Activated T-helper 2 cell treated with anti-CD3 and anti-CD28 coated beads, Interferon-gamma antibody, Interleukin-2, Interleukin-4, amounts not matched to agents 10 μg/mL and 5 μg/mL and 100 μg/mL, durations not matched to agents 14 hours and 24 hours and 36 hours (primary cell): ENCODE results near the gene HHLA2. TPM values are rescaled to one million over a fixed set of nuclear protein-coding genes. Genes with fewer than 3 reads are reported as not detected.
"Not testable (repeated sequence)": the region's sequence is repeated elsewhere in the genome, so short reads cannot be mapped to it uniquely, and the experiment has no call there.

ENCODE experiments used
- DNase-seq: peaks from one replicate; pipeline ENCODE4 v3.0.0; 2021; ENCODE audit warnings: low spot score
- H3K27ac Mint-ChIP-seq: one replicate; pipeline ENCODE4 v1.8.0; 2021; ENCODE audit warnings: mixed read lengths
- H3K27me3 Mint-ChIP-seq: one replicate; pipeline ENCODE4 v1.8.0; 2021; ENCODE audit warnings: low read depth, mixed read lengths
- H3K36me3 Mint-ChIP-seq: one replicate; pipeline ENCODE4 v1.8.0; 2021; ENCODE audit warnings: low read depth, mixed read lengths
- H3K4me1 Mint-ChIP-seq: one replicate; pipeline ENCODE4 v1.8.0; 2021; ENCODE audit warnings: low read depth, mixed read lengths
- H3K4me3 Mint-ChIP-seq: one replicate; pipeline ENCODE4 v1.8.0; 2021; ENCODE audit warnings: low read depth, mild to moderate bottlenecking, moderate library complexity, mixed read lengths
- H3K9me3 Mint-ChIP-seq: one replicate; pipeline ENCODE4 v1.8.0; 2021; ENCODE audit warnings: mixed read lengths
- intact Hi-C: fragments of 100-400 bp; cut with micrococcal nuclease; formaldehyde crosslinking; loops from one replicate; pipeline ENCODE4 v1.15.1; 2023
- total RNA-seq: library from RNA; stranded (reverse); gene quantifications from 2 replicates; pipeline ENCODE4 v1.2.3, GENCODE V29; 2022

Gene HHLA2
- total RNA-seq, 1 donor from 2014 or later = 0.66 TPM

GRCh38 chr3:108357042-108357441 lies 60.7 kb downstream of the HHLA2 start:
- no peaks in the 10 kb centered on the region for H3K9me3 Mint-ChIP-seq
- no peaks in the 10 kb centered on the region for H3K36me3 Mint-ChIP-seq
- intact Hi-C loops = no loop called here
- H3K27ac Mint-ChIP-seq = no peak overlapping the region
- peaks cover 10% of the 10 kb centered on the region for H3K27me3 Mint-ChIP-seq
- DNase-seq = no peak
- H3K4me3 Mint-ChIP-seq = no peak overlapping the region
- H3K4me1 Mint-ChIP-seq = no peaks in the 10 kb centered on the region

- intact Hi-C loops = no loop called here
- no peak overlapping the region for H3K27ac Mint-ChIP-seq
- H3K9me3 Mint-ChIP-seq = no peaks in the 10 kb centered on the region
- H3K4me1 Mint-ChIP-seq = no peaks in the 10 kb centered on the region
- peaks cover 12% of the 10 kb centered on the region for H3K27me3 Mint-ChIP-seq
- H3K36me3 Mint-ChIP-seq = no peaks in the 10 kb centered on the region
- DNase-seq = no peak
- no peak overlapping the region for H3K4me3 Mint-ChIP-seq
Observed at GRCh38 chr3:108359011-108359410, 62.7 kb downstream of the HHLA2 start.

GRCh38 chr3:108376026-108376425 lies 79.7 kb downstream of the HHLA2 start:
- H3K4me3 Mint-ChIP-seq = no peak overlapping the region
- peaks cover 3% of the 10 kb centered on the region for H3K36me3 Mint-ChIP-seq
- intact Hi-C loops = no loop called here
- H3K27me3 Mint-ChIP-seq = no peaks in the 10 kb centered on the region
- H3K4me1 Mint-ChIP-seq = no peaks in the 10 kb centered on the region
- H3K27ac Mint-ChIP-seq = no peak overlapping the region
- no peaks in the 10 kb centered on the region for H3K9me3 Mint-ChIP-seq
- no peak for DNase-seq

- DNase-seq = no peak
- H3K9me3 Mint-ChIP-seq = no peaks in the 10 kb centered on the region
- H3K4me1 Mint-ChIP-seq = no peaks in the 10 kb centered on the region
- no peaks in the 10 kb centered on the region for H3K27me3 Mint-ChIP-seq
- no peak overlapping the region for H3K27ac Mint-ChIP-seq
- no peak overlapping the region for H3K4me3 Mint-ChIP-seq
- H3K36me3 Mint-ChIP-seq = peaks cover 3% of the 10 kb centered on the region
- intact Hi-C loops = no loop called here
Observed at GRCh38 chr3:108377384-108377783, 81.0 kb downstream of the HHLA2 start.

GRCh38 chr3:108378153-108378951 lies 82.0 kb downstream of the HHLA2 start:
- H3K4me3 Mint-ChIP-seq = no peak overlapping the region
- no peaks in the 10 kb centered on the region for H3K9me3 Mint-ChIP-seq
- no peak overlapping the region for H3K27ac Mint-ChIP-seq

GRCh38 chr3:108378952-108379342 lies 82.6 kb downstream of the HHLA2 start:
- DNase-seq, H3K4me1 Mint-ChIP-seq, H3K27ac Mint-ChIP-seq, H3K4me3 Mint-ChIP-seq, H3K9me3 Mint-ChIP-seq, H3K27me3 Mint-ChIP-seq, intact Hi-C loops, H3K36me3 Mint-ChIP-seq: not testable (repeated sequence)

More at GRCh38 chr3:108378153-108378951, 82.0 kb downstream of the HHLA2 start:
- intact Hi-C loops = no loop called here
- Mint-ChIP-seq H3K36me3 (peaks cover 3% of the 10 kb centered on the region), H3K27me3 (no peaks in the 10 kb centered on the region), H3K4me1 (no peaks in the 10 kb centered on the region)
- no peak for DNase-seq

- intact Hi-C loops = no loop called here
- Mint-ChIP-seq H3K4me1 (no peaks in the 10 kb centered on the region), H3K4me3 (no peak overlapping the region), H3K36me3 (peaks cover 3% of the 10 kb centered on the region), H3K27ac (no peak overlapping the region), H3K27me3 (peaks cover 2% of the 10 kb centered on the region), H3K9me3 (no peaks in the 10 kb centered on the region)
- no peak for DNase-seq
Observed at GRCh38 chr3:108380128-108380795, 83.9 kb downstream of the HHLA2 start.

GRCh38 chr3:108381529-108382140 lies 85.3 kb downstream of the HHLA2 start:
- no peaks in the 10 kb centered on the region for H3K9me3 Mint-ChIP-seq
- intact Hi-C loops = no loop called here
- DNase-seq = no peak
- H3K27me3 Mint-ChIP-seq = peaks cover 4% of the 10 kb centered on the region
- peaks cover 3% of the 10 kb centered on the region for H3K36me3 Mint-ChIP-seq
- H3K27ac Mint-ChIP-seq = no peak overlapping the region
- peaks cover 2% of the 10 kb centered on the region for H3K4me1 Mint-ChIP-seq
- H3K4me3 Mint-ChIP-seq = no peak overlapping the region

GRCh38 chr3:108383306-108383705 lies 87.0 kb downstream of the HHLA2 start:
- no peaks in the 10 kb centered on the region for H3K9me3 Mint-ChIP-seq
- no peak for DNase-seq
- H3K27ac Mint-ChIP-seq = no peak overlapping the region
- H3K4me3 Mint-ChIP-seq = no peak overlapping the region
- intact Hi-C loops = no loop called here
- H3K27me3 Mint-ChIP-seq = peaks cover 4% of the 10 kb centered on the region
- H3K36me3 Mint-ChIP-seq = no peaks in the 10 kb centered on the region
- H3K4me1 Mint-ChIP-seq = peaks cover 18% of the 10 kb centered on the region

GRCh38 chr3:108387063-108387462 lies 90.7 kb downstream of the HHLA2 start:
- intact Hi-C loops = no loop called here
- Mint-ChIP-seq H3K9me3 (no peaks in the 10 kb centered on the region), H3K4me1 (peaks cover 23% of the 10 kb centered on the region), H3K4me3 (no peak overlapping the region), H3K27ac (no peak overlapping the region), H3K27me3 (peaks cover 14% of the 10 kb centered on the region), H3K36me3 (no peaks in the 10 kb centered on the region)
- no peak for DNase-seq

- no peak for DNase-seq
- Mint-ChIP-seq H3K9me3 (no peaks in the 10 kb centered on the region), H3K36me3 (no peaks in the 10 kb centered on the region), H3K27me3 (peaks cover 19% of the 10 kb centered on the region), H3K4me3 (no peak overlapping the region), H3K27ac (peak overlapping the region; percentile 67), H3K4me1 (peaks cover 23% of the 10 kb centered on the region)
- intact Hi-C loops = loop anchor here (1.0 to 2.0 kb wide), 8 partner anchors 45 to 446 kb away; partner anchors contain the start of genes HHLA2 and IFT57
Observed at GRCh38 chr3:108388136-108389132, 92.1 kb downstream of the HHLA2 start.

- peaks cover 23% of the 10 kb centered on the region for H3K4me1 Mint-ChIP-seq
- H3K36me3 Mint-ChIP-seq = no peaks in the 10 kb centered on the region
- H3K9me3 Mint-ChIP-seq = no peaks in the 10 kb centered on the region
- intact Hi-C loops = loop anchor here (2.0 kb wide), 4 partner anchors 87 to 447 kb away; no protein-coding TSS in a partner anchor
- peaks cover 19% of the 10 kb centered on the region for H3K27me3 Mint-ChIP-seq
- no peak overlapping the region for H3K27ac Mint-ChIP-seq
- no peak for DNase-seq
- H3K4me3 Mint-ChIP-seq = no peak overlapping the region
Observed at GRCh38 chr3:108389372-108389771, 93.0 kb downstream of the HHLA2 start.
